HepG2 (cell line): ENCODE measurements around the gene NDRG3. TPM values are rescaled to one million over a fixed set of nuclear protein-coding genes. Genes with fewer than 3 reads are reported as not detected.

Source experiments
- BRCA1 ChIP-seq: sonication (generic); formaldehyde crosslinking; IDR thresholded peaks from 2 replicates; pipeline ENCODE4 v1.4.0; 2020; ENCODE audit warnings: missing genetic modification reagents
- GPN1 ChIP-seq: sonication (generic); formaldehyde crosslinking; IDR thresholded peaks from 2 replicates; pipeline ENCODE4 v1.5.1; 2020; ENCODE audit warnings: missing genetic modification reagents, borderline replicate concordance
- GTF3A ChIP-seq: sonication (generic); formaldehyde crosslinking; conservative IDR thresholded peaks from 2 replicates; pipeline ENCODE4 v1.4.0; 2020; ENCODE audit warnings: mild to moderate bottlenecking, missing genetic modification reagents
- IKZF1 ChIP-seq: fragments of 450-650 bp; IDR thresholded peaks from 2 replicates; pipeline ENCODE4 v1.7.1; 2016
- MAFF ChIP-seq: IDR thresholded peaks from 2 replicates; pipeline ENCODE4 v1.6.1; 2011; ENCODE audit warnings: low read depth, low read length, improper control_type of control experiment
- MEIS1 ChIP-seq: sonication (generic); formaldehyde crosslinking; IDR thresholded peaks from 2 replicates; pipeline ENCODE4 v1.9.0; 2021; ENCODE audit warnings: mild to moderate bottlenecking, missing genetic modification reagents, moderate library complexity, borderline replicate concordance
- NBN ChIP-seq: fragments of 450-650 bp; conservative IDR thresholded peaks from 2 replicates; pipeline ENCODE4 v1.6.1; 2017
- THAP11 ChIP-seq: IDR thresholded peaks from 2 replicates; pipeline ENCODE4 v1.6.1; 2016; ENCODE audit warnings: missing biosample characterization, missing genetic modification reagents
- ZNF121 ChIP-seq: sonication (generic); formaldehyde crosslinking; IDR thresholded peaks from 2 replicates; pipeline ENCODE4 v1.5.0; 2020; ENCODE audit warnings: mild to moderate bottlenecking, missing genetic modification reagents
- ZNF326 ChIP-seq: sonication (generic); formaldehyde crosslinking; IDR thresholded peaks from 2 replicates; pipeline ENCODE4 v1.4.0; 2020; ENCODE audit warnings: missing genetic modification reagents, borderline replicate concordance
- ZNF530 ChIP-seq: sonication (generic); formaldehyde crosslinking; IDR thresholded peaks from 2 replicates; pipeline ENCODE4 v1.5.0; 2020; ENCODE audit warnings: low read depth, mild to moderate bottlenecking, missing genetic modification reagents
- polyA plus RNA-seq, 8 experiments: library from polyadenylated mRNA; depleted of rRNA in 3 of 8; stranded (reverse) in 7 of 8; unstranded in 1 of 8; fragments of >200 nt; fragmentation: Illumina TruSeq in 4 of 8; extraction: Trizol in 4 of 8; gene quantifications; 2 replicates each; pipeline versions ENCODE4 v1.2.1 to v1.2.3, GENCODE V29; 2011 to 2016; ENCODE audit warnings: low read depth in 4 of 8, missing spikeins in 1 of 8, mixed read lengths in 1 of 8; ENCODE audit not compliant: insufficient read depth in 1 of 8
- total RNA-seq, 5 experiments: library from RNA; depleted of rRNA; stranded (reverse); fragments of >200 nt; fragmentation: Illumina TruSeq; extraction: Trizol; gene quantifications; 2 replicates each; pipeline ENCODE4 v1.2.3, GENCODE V29; 2016; ENCODE audit warnings: low read depth in 1 of 5
- TF ChIP-seq, protein P1 (sequence below): sonication (generic); formaldehyde crosslinking; IDR thresholded peaks from 2 replicates; pipeline ENCODE4 v1.8.0; 2022; ENCODE audit warnings: missing genetic modification reagents, mild to moderate bottlenecking, borderline replicate concordance
- TF ChIP-seq, protein P2 (sequence below): sonication (generic); IDR thresholded peaks from 2 replicates; pipeline ENCODE4 v1.6.1; 2016; ENCODE audit warnings: low read depth, borderline replicate concordance
- TF ChIP-seq, protein P3 (sequence below): sonication (generic); formaldehyde crosslinking; IDR thresholded peaks from 2 replicates; pipeline ENCODE4 v1.4.0; 2020; ENCODE audit warnings: mild to moderate bottlenecking, missing genetic modification reagents
- TF ChIP-seq, protein P4 (sequence below): sonication (generic); formaldehyde crosslinking; IDR thresholded peaks from 2 replicates; pipeline ENCODE4 v1.4.0; 2020; ENCODE audit warnings: mild to moderate bottlenecking, missing genetic modification reagents
- TF ChIP-seq, protein P5 (sequence below): sonication (generic); formaldehyde crosslinking; IDR thresholded peaks from 2 replicates; pipeline ENCODE4 v1.5.1; 2020; ENCODE audit warnings: mild to moderate bottlenecking, missing genetic modification reagents, borderline replicate concordance

The NDRG3 gene
- total and polyA plus RNA-seq, 2 of the 13 experiments (the other 11 are each of a cell fraction or from before 2014, with no cell fraction given) = 36.0 to 40.5 TPM

DNA sequence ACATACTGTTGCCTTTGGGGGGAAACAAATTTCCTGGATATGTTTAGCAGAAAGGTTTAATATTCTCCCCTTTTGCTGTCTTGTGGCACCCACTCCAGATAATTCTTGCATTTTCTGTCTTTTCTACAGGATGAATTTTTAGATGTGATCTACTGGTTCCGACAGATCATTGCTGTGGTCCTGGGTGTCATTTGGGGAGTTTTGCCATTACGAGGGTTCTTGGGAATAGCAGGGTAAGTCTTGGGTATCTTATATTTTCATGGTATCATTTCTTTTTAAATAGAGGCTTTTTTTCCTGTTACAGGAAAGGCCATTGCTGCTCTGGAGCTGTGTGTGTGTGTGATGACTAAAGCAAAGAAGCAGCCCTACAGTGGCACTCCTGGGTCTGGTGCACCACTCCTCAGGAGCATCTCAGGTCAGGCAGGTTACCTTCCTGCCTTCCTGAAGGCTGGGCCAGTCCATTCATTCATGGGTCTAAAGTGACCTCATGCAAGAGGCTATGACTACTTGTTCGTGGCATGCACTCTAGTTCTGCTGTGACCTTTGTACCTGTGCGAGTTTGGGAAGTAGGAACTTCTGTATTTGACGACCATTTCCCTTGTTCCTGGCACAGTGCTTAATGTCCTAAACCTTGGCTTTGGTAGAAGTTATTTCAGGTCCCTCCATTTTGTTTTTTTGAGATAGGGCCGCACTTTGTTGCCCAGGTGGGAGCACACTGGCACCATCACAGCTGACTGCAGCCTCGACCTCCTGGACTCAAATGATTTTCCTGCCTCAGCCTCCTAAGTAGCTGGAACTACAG, 138.1 kb downstream of the NDRG3 start (continued):
- TF ChIP-seq, protein P1, sequence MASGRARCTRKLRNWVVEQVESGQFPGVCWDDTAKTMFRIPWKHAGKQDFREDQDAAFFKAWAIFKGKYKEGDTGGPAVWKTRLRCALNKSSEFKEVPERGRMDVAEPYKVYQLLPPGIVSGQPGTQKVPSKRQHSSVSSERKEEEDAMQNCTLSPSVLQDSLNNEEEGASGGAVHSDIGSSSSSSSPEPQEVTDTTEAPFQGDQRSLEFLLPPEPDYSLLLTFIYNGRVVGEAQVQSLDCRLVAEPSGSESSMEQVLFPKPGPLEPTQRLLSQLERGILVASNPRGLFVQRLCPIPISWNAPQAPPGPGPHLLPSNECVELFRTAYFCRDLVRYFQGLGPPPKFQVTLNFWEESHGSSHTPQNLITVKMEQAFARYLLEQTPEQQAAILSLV (CRISPR knock-in tag) = 0 out of 2 replicates have a peak, but pooled peaks have one; percentile 42
- TF ChIP-seq, protein P2, sequence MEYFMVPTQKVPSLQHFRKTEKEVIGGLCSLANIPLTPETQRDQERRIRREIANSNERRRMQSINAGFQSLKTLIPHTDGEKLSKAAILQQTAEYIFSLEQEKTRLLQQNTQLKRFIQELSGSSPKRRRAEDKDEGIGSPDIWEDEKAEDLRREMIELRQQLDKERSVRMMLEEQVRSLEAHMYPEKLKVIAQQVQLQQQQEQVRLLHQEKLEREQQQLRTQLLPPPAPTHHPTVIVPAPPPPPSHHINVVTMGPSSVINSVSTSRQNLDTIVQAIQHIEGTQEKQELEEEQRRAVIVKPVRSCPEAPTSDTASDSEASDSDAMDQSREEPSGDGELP = no peak
- TF ChIP-seq, protein P3, sequence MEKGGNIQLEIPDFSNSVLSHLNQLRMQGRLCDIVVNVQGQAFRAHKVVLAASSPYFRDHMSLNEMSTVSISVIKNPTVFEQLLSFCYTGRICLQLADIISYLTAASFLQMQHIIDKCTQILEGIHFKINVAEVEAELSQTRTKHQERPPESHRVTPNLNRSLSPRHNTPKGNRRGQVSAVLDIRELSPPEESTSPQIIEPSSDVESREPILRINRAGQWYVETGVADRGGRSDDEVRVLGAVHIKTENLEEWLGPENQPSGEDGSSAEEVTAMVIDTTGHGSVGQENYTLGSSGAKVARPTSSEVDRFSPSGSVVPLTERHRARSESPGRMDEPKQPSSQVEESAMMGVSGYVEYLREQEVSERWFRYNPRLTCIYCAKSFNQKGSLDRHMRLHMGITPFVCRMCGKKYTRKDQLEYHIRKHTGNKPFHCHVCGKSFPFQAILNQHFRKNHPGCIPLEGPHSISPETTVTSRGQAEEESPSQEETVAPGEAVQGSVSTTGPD (CRISPR knock-in tag) = no peak
- no peak for TF ChIP-seq BRCA1 (CRISPR knock-in tag)
- TF ChIP-seq IKZF1 = no peak
- TF ChIP-seq, protein P4, sequence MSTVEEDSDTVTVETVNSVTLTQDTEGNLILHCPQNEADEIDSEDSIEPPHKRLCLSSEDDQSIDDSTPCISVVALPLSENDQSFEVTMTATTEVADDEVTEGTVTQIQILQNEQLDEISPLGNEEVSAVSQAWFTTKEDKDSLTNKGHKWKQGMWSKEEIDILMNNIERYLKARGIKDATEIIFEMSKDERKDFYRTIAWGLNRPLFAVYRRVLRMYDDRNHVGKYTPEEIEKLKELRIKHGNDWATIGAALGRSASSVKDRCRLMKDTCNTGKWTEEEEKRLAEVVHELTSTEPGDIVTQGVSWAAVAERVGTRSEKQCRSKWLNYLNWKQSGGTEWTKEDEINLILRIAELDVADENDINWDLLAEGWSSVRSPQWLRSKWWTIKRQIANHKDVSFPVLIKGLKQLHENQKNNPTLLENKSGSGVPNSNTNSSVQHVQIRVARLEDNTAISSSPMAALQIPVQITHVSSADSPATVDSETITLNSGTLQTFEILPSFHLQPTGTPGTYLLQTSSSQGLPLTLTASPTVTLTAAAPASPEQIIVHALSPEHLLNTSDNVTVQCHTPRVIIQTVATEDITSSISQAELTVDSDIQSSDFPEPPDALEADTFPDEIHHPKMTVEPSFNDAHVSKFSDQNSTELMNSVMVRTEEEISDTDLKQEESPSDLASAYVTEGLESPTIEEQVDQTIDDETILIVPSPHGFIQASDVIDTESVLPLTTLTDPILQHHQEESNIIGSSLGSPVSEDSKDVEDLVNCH (CRISPR knock-in tag) = no peak
- TF ChIP-seq GPN1 (CRISPR knock-in tag) = no peak
- peak; percentile 75 for TF ChIP-seq THAP11
- TF ChIP-seq MEIS1 = no peak
- TF ChIP-seq MAFF = no peak
- TF ChIP-seq, protein P5, sequence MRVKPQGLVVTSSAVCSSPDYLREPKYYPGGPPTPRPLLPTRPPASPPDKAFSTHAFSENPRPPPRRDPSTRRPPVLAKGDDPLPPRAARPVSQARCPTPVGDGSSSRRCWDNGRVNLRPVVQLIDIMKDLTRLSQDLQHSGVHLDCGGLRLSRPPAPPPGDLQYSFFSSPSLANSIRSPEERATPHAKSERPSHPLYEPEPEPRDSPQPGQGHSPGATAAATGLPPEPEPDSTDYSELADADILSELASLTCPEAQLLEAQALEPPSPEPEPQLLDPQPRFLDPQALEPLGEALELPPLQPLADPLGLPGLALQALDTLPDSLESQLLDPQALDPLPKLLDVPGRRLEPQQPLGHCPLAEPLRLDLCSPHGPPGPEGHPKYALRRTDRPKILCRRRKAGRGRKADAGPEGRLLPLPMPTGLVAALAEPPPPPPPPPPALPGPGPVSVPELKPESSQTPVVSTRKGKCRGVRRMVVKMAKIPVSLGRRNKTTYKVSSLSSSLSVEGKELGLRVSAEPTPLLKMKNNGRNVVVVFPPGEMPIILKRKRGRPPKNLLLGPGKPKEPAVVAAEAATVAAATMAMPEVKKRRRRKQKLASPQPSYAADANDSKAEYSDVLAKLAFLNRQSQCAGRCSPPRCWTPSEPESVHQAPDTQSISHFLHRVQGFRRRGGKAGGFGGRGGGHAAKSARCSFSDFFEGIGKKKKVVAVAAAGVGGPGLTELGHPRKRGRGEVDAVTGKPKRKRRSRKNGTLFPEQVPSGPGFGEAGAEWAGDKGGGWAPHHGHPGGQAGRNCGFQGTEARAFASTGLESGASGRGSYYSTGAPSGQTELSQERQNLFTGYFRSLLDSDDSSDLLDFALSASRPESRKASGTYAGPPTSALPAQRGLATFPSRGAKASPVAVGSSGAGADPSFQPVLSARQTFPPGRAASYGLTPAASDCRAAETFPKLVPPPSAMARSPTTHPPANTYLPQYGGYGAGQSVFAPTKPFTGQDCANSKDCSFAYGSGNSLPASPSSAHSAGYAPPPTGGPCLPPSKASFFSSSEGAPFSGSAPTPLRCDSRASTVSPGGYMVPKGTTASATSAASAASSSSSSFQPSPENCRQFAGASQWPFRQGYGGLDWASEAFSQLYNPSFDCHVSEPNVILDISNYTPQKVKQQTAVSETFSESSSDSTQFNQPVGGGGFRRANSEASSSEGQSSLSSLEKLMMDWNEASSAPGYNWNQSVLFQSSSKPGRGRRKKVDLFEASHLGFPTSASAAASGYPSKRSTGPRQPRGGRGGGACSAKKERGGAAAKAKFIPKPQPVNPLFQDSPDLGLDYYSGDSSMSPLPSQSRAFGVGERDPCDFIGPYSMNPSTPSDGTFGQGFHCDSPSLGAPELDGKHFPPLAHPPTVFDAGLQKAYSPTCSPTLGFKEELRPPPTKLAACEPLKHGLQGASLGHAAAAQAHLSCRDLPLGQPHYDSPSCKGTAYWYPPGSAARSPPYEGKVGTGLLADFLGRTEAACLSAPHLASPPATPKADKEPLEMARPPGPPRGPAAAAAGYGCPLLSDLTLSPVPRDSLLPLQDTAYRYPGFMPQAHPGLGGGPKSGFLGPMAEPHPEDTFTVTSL = no peak; the same call in none of the 2 replicates
- no peak for TF ChIP-seq ZNF326 (CRISPR knock-in tag)
- no peak for TF ChIP-seq ZNF121
- no peak for TF ChIP-seq NBN
- no peak for TF ChIP-seq ZNF530 (CRISPR knock-in tag)
- TF ChIP-seq GTF3A (CRISPR knock-in tag) = no peak
